A549 (cell line): ENCODE data around the gene PTGDS. TPM values are rescaled to one million over a fixed set of nuclear protein-coding genes. Genes with fewer than 3 reads are reported as not detected.
A peak's percentile ranks its signal among the peaks of the same experiment; 100 is the strongest.

Experiments
- ATAC-seq, 2 experiments: fragments of 200-7000 bp in 1 of 2; fragments of >200 bp in 1 of 2; cut with Nextera tagmentation in 1 of 2; cut with Tn5 transposase in 1 of 2; 3 replicates each; pipeline versions ENCODE4 v1.8.0 to v1.9.1; 2018 to 2020; ENCODE audit warnings: mild to moderate bottlenecking in 1 of 2, moderate library complexity in 1 of 2
- CTCF ChIA-PET: fragments of 300-600 bp; sonication (Branson Sonifier 250); formaldehyde crosslinking; extraction: SDS; loops from one replicate; lab custom pipeline; 2021; ENCODE audit warnings: antibody characterized with exemption, inconsistent platforms; lab: Yijun Ruan, JAX
- POLR2A ChIA-PET: fragments of 350-600 bp; formaldehyde crosslinking; extraction: SDS; loops from one replicate; lab custom pipeline; 2021; ENCODE audit warnings: antibody characterized with exemption, inconsistent platforms; lab: Yijun Ruan, JAX
- DNase-seq, 2 experiments: peaks; one replicate each; pipeline versions ENCODE4 v3.0.0 to v3.0.0-alpha.2; 2011 to 2016; ENCODE audit warnings: low read depth in 1 of 2, low spot score in 1 of 2
- FAIRE-seq: peaks from 2 replicates; lab custom pipeline; 2011; peaks lifted over from hg19 to GRCh38; lab: Jason Lieb, UNC
- H3K27ac ChIP-seq, 2 experiments: fragments of >200 bp; sonication (Bioruptor Twin); formaldehyde crosslinking; 3 replicates each; pipeline ENCODE4 v1.5.1; 2016 to 2017
- H3K4me1 ChIP-seq: fragments of >200 bp; sonication (Bioruptor Twin); formaldehyde crosslinking; 3 replicates; pipeline ENCODE4 v1.6.1; 2016
- H3K4me2 ChIP-seq: fragments of >200 bp; sonication (Bioruptor Twin); formaldehyde crosslinking; 3 replicates; pipeline ENCODE4 v1.6.1; 2016
- H3K4me3 ChIP-seq: fragments of >200 bp; sonication (Bioruptor Twin); formaldehyde crosslinking; 3 replicates; pipeline ENCODE4 v1.5.1; 2016
- H3K9me3 ChIP-seq: fragments of >200 bp; sonication (Bioruptor Twin); formaldehyde crosslinking; 3 replicates; pipeline ENCODE4 v1.6.1; 2016
- CEBPB ChIP-seq, 2 experiments: fragments of >200 bp in 1 of 2; sonication (Bioruptor Twin) in 1 of 2; formaldehyde crosslinking in 1 of 2; IDR thresholded peaks; 2 replicates each; pipeline ENCODE4 v1.6.1; 2012 to 2016
- EP300 ChIP-seq, 2 experiments: fragments of >200 bp; sonication (Bioruptor Twin); formaldehyde crosslinking; IDR thresholded peaks; 2 replicates in 1 of 2; 3 replicates in 1 of 2; pipeline ENCODE4 v1.6.1; 2016 to 2017
- ESRRA ChIP-seq: fragments of 150-350 bp; IDR thresholded peaks from 2 replicates; pipeline ENCODE4 v1.6.1; 2014; ENCODE audit warnings: mild to moderate bottlenecking, low read length, borderline replicate concordance
- HDAC2 ChIP-seq: fragments of 200-600 bp; sonication (generic); IDR thresholded peaks from 2 replicates; pipeline ENCODE4 v1.6.1; 2016
- JUNB ChIP-seq: fragments of >200 bp; sonication (Bioruptor Twin); formaldehyde crosslinking; IDR thresholded peaks from 2 replicates; pipeline ENCODE4 v1.6.1; 2016
- MAFK ChIP-seq: fragments of 450-650 bp; IDR thresholded peaks from 2 replicates; pipeline ENCODE4 v1.6.1; 2014; ENCODE audit not compliant: partially characterized antibody
- MAZ ChIP-seq: fragments of 150-350 bp; IDR thresholded peaks from 2 replicates; pipeline ENCODE4 v1.6.1; 2014; ENCODE audit warnings: antibody characterized with exemption, low read depth, low read length, borderline replicate concordance
- NR3C1 ChIP-seq: fragments of >200 bp; sonication (Bioruptor Twin); formaldehyde crosslinking; IDR thresholded peaks from 3 replicates; pipeline ENCODE4 v1.6.1; 2017
- RCOR1 ChIP-seq: fragments of 150-350 bp; IDR thresholded peaks from 2 replicates; pipeline ENCODE4 v1.6.1; 2014; ENCODE audit warnings: antibody characterized with exemption, low read length, low read depth
- RNF2 ChIP-seq: fragments of 200-600 bp; sonication (generic); IDR thresholded peaks from 2 replicates; pipeline ENCODE4 v1.6.1; 2016; ENCODE audit warnings: low read depth, mild to moderate bottlenecking, antibody characterized with exemption, moderate library complexity, borderline replicate concordance
- SREBF2 ChIP-seq: fragments of 450-650 bp; IDR thresholded peaks from 2 replicates; pipeline ENCODE4 v1.6.1; 2014; ENCODE audit warnings: mild to moderate bottlenecking, moderate library complexity
- TFCP2L1 ChIP-seq: fragments of 250-450 bp; sonication (Bioruptor Pico); IDR thresholded peaks from 2 replicates; pipeline ENCODE4 v1.5.0; 2021; ENCODE audit warnings: mild to moderate bottlenecking
- ZSCAN20 ChIP-seq: fragments of 250-450 bp; sonication (Bioruptor Pico); IDR thresholded peaks from 2 replicates; pipeline ENCODE4 v1.8.0; 2022; ENCODE audit warnings: mild to moderate bottlenecking, moderate library complexity
- WGBS: methylation state at CpG from one replicate; pipeline ENCODE4 v1.1.6; 2017; ENCODE audit errors: missing lambda C conversion rate; 5-methylcytosine and 5-hydroxymethylcytosine counted together
- polyA plus RNA-seq, 4 experiments: library from polyadenylated mRNA; depleted of rRNA in 3 of 4; stranded (reverse); fragments of >200 nt; fragmentation: RNase III in 1 of 4; extraction: RNeasy Plus Mini Kit Qiagen cat#74134 plus additional on column Dnase treatment in 1 of 4; gene quantifications; 2 replicates in 3 of 4; 3 replicates in 1 of 4; pipeline ENCODE4 v1.2.3, GENCODE V29; 2011 to 2017
- TF ChIP-seq, protein P1 (sequence below): fragments of >200 bp; sonication (Bioruptor Twin); formaldehyde crosslinking; IDR thresholded peaks from 3 replicates; pipeline ENCODE4 v1.5.1; 2016
- TF ChIP-seq, protein P2 (sequence below): fragments of 250-450 bp; sonication (Bioruptor Pico); IDR thresholded peaks from 2 replicates; pipeline ENCODE4 v1.5.0; 2020; ENCODE audit warnings: low read depth, mild to moderate bottlenecking, moderate library complexity
- TF ChIP-seq, protein P3 (sequence below): fragments of 150-350 bp; IDR thresholded peaks from 2 replicates; pipeline ENCODE4 v1.6.1; 2014; ENCODE audit warnings: low read depth, mild to moderate bottlenecking, low read length
- TF ChIP-seq, protein P4 (sequence below): IDR thresholded peaks from 2 replicates; pipeline ENCODE4 v1.6.1; 2012
- TF ChIP-seq, protein P5 (sequence below): fragments of 200-600 bp; sonication (generic); IDR thresholded peaks from 2 replicates; pipeline ENCODE4 v1.6.1; 2016; ENCODE audit warnings: antibody characterized with exemption, mild to moderate bottlenecking, moderate library complexity

The PTGDS gene
- polyA plus RNA-seq, 2 of the 4 experiments (the other 2 are of a cell fraction), result 0.26 to 0.31 TPM

DNA sequence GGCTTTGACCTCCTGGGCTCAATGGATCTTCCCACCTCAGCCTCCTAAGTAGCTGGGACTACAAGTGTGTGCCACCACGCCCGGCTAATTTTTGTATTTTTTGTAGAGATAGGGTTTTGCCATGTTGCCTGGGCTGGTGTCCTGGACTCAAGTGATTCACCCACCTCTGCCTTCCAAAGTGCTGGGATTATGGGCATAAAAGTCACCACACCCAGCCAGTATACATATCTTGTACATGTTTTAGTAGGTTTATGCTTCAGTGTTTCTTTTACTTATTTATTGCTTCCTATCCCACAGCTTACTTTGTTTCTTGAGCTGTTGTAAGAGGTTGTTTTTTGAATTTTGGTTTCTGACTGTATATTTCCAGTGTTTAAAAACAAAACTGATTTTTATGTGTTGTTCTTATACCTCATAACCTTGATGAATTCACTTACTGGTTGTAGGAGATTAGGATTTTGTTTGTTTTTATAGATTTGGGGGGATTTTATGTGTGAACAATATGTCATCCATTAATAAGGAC is 45.6 kb upstream of the PTGDS start:
- FAIRE-seq (no peak), ATAC-seq (no peak)
- Histone ChIP-seq H3K4me1 (peaks cover 13% of the 10 kb centered on the region), H3K4me3 (no peak overlapping the region)
- CTCF ChIA-PET, result interaction anchor here (0.6 to 1.5 kb wide), 4 partner anchors 12 to 133 kb away, joined by 3 to 5 read pairs (median 3); no protein-coding TSS in a partner anchor
- no peak for TF ChIP-seq NR3C1
- no peak for TF ChIP-seq RNF2
- no peak for TF ChIP-seq RCOR1
- no peak for TF ChIP-seq TFCP2L1 (CRISPR knock-in tag)
- no peak for TF ChIP-seq MAZ
- TF ChIP-seq, protein P1, sequence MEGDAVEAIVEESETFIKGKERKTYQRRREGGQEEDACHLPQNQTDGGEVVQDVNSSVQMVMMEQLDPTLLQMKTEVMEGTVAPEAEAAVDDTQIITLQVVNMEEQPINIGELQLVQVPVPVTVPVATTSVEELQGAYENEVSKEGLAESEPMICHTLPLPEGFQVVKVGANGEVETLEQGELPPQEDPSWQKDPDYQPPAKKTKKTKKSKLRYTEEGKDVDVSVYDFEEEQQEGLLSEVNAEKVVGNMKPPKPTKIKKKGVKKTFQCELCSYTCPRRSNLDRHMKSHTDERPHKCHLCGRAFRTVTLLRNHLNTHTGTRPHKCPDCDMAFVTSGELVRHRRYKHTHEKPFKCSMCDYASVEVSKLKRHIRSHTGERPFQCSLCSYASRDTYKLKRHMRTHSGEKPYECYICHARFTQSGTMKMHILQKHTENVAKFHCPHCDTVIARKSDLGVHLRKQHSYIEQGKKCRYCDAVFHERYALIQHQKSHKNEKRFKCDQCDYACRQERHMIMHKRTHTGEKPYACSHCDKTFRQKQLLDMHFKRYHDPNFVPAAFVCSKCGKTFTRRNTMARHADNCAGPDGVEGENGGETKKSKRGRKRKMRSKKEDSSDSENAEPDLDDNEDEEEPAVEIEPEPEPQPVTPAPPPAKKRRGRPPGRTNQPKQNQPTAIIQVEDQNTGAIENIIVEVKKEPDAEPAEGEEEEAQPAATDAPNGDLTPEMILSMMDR, result no peak
- TF ChIP-seq CEBPB (IDR thresholded peaks at IDR 0.05), result no peak
- TF ChIP-seq, protein P2, sequence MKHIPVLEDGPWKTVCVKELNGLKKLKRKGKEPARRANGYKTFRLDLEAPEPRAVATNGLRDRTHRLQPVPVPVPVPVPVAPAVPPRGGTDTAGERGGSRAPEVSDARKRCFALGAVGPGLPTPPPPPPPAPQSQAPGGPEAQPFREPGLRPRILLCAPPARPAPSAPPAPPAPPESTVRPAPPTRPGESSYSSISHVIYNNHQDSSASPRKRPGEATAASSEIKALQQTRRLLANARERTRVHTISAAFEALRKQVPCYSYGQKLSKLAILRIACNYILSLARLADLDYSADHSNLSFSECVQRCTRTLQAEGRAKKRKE (CRISPR knock-in tag), result no peak
- TF ChIP-seq, all 56 proteins: peak for 0
- Histone ChIP-seq H3K4me2 (no peak overlapping the region), H3K27ac (no peak overlapping the region), H3K9me3 (peaks cover 10% of the 10 kb centered on the region; the same call in 2 of the 3 replicates)
- POLR2A ChIA-PET, result no interaction called here
- 100% methylated on average over 2 of the region's 2 CpGs for WGBS
- DNase-seq, result no peak

DNA sequence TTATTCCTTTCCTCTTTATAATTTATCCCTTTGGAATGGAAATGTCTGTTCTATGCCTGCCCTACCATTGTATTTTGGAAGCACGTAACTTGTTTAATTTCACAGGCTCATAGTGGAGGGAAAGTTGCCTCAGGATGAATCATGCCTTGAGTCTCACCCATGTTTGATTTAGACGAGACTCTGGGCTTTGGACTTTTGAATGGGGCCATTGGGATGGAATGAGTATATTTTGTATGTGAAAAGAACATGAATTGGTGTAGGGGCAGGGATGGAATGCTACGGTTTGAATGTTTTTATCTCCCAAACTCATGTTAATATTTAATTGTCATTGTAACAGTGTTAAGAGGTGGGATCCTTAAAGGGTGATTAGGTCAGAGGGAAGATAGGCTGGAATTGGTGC is 43.0 kb upstream of the PTGDS start:
- CTCF ChIA-PET, result interaction anchor here (1.6 to 2.3 kb wide), 2 partner anchors 10 to 112 kb away, joined by 3 to 8 read pairs; partner anchors contain the start of genes C8G, FBXW5 and NPDC1
- POLR2A ChIA-PET, result no interaction called here
- 70% methylated on average over 3 of the region's 3 CpGs for WGBS

DNA sequence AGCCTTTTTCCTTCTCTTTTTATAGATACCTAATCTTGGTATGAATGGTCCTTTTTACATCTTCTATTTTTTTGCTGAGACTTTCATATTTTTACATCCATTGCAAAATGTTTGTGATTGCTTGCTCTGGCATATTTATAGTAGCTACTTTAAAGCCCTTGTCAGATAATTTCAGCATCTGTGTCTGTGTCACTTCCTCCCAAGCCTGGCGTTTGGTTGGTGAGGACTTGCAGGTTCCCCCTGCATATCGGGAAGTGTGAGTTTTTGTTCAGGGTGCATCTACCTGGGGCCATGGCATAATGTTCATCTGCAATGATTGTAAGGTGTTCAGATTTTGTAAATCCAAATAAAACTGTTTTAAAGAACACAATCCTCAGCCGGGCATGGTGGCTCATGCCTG is 41.7 kb upstream of the PTGDS start:
- TF ChIP-seq NR3C1 (no peak), MAFK (peak; percentile 30)
- TF ChIP-seq, protein P2 (CRISPR knock-in tag), result no peak
- TF ChIP-seq, protein P3, sequence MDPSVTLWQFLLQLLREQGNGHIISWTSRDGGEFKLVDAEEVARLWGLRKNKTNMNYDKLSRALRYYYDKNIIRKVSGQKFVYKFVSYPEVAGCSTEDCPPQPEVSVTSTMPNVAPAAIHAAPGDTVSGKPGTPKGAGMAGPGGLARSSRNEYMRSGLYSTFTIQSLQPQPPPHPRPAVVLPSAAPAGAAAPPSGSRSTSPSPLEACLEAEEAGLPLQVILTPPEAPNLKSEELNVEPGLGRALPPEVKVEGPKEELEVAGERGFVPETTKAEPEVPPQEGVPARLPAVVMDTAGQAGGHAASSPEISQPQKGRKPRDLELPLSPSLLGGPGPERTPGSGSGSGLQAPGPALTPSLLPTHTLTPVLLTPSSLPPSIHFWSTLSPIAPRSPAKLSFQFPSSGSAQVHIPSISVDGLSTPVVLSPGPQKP, result no peak
- ChIA-PET POLR2A (no interaction called here), CTCF (interaction anchor here (1.0 to 3.0 kb wide), 4 partner anchors 8 to 111 kb away, joined by 3 to 10 read pairs (median 3); partner anchors contain the start of gene NPDC1)
- peaks cover 13% of the 10 kb centered on the region for H3K4me1 ChIP-seq
- H3K4me2 ChIP-seq, result no peak overlapping the region
- H3K27ac ChIP-seq, result no peak overlapping the region
- peaks cover 10% of the 10 kb centered on the region; the same call in 2 of the 3 replicates for H3K9me3 ChIP-seq
- FAIRE-seq (no peak), ATAC-seq (no peak), DNase-seq (no peak)
- no peak overlapping the region for H3K4me3 ChIP-seq
- 94% methylated on average over 3 of the region's 3 CpGs for WGBS

More for the DNA sequence above, 43.0 kb upstream of the PTGDS start:
- Histone ChIP-seq H3K4me3 (no peak overlapping the region), H3K9me3 (peaks cover 10% of the 10 kb centered on the region; the same call in 2 of the 3 replicates), H3K4me2 (no peak overlapping the region)
- ATAC-seq (no peak), FAIRE-seq (no peak), DNase-seq (no peak)
- TF ChIP-seq HDAC2 (no peak), EP300 (IDR thresholded peaks at IDR 0.05) (no peak), ZSCAN20 (CRISPR knock-in tag) (no peak), JUNB (no peak), ESRRA (no peak), TFCP2L1 (CRISPR knock-in tag) (no peak), SREBF2 (no peak)
- TF ChIP-seq, protein P4, sequence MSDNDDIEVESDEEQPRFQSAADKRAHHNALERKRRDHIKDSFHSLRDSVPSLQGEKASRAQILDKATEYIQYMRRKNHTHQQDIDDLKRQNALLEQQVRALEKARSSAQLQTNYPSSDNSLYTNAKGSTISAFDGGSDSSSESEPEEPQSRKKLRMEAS, result no peak
- TF ChIP-seq, protein P5, sequence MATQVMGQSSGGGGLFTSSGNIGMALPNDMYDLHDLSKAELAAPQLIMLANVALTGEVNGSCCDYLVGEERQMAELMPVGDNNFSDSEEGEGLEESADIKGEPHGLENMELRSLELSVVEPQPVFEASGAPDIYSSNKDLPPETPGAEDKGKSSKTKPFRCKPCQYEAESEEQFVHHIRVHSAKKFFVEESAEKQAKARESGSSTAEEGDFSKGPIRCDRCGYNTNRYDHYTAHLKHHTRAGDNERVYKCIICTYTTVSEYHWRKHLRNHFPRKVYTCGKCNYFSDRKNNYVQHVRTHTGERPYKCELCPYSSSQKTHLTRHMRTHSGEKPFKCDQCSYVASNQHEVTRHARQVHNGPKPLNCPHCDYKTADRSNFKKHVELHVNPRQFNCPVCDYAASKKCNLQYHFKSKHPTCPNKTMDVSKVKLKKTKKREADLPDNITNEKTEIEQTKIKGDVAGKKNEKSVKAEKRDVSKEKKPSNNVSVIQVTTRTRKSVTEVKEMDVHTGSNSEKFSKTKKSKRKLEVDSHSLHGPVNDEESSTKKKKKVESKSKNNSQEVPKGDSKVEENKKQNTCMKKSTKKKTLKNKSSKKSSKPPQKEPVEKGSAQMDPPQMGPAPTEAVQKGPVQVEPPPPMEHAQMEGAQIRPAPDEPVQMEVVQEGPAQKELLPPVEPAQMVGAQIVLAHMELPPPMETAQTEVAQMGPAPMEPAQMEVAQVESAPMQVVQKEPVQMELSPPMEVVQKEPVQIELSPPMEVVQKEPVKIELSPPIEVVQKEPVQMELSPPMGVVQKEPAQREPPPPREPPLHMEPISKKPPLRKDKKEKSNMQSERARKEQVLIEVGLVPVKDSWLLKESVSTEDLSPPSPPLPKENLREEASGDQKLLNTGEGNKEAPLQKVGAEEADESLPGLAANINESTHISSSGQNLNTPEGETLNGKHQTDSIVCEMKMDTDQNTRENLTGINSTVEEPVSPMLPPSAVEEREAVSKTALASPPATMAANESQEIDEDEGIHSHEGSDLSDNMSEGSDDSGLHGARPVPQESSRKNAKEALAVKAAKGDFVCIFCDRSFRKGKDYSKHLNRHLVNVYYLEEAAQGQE, result no peak
- TF ChIP-seq, all 56 proteins: peak for 0
- H3K4me1 ChIP-seq, result peaks cover 13% of the 10 kb centered on the region
- H3K27ac ChIP-seq, result peak overlapping the region in 1 of 2 experiments; percentile 49; a peak in 2 of 6 replicates
